WTC11 (cell line): Measurements from ENCODE around the gene ARF6. TPM values are rescaled to one million over a fixed set of nuclear protein-coding genes. Genes with fewer than 3 reads are reported as not detected.
"Not testable (repeated sequence)": the region's sequence is repeated elsewhere in the genome, so short reads cannot be mapped to it uniquely, and the experiment has no call there.

ENCODE experiments used
- ATAC-seq: fragments of 200-7000 bp; cut with Tn5 transposase; 2 replicates; pipeline ENCODE4 v1.10.0; 2021; ENCODE audit warnings: mild to moderate bottlenecking, moderate library complexity
- CTCF ChIA-PET: fragments of 300-600 bp; sonication (Branson Sonifier 250); formaldehyde crosslinking; loops from one replicate; lab custom pipeline; 2021; ENCODE audit warnings: antibody characterized with exemption; lab: Charles Lee
- POLR2A ChIA-PET: fragments of 350-600 bp; sonication (Branson Sonifier 250); formaldehyde crosslinking; loops from one replicate; lab custom pipeline; 2021; ENCODE audit warnings: antibody characterized with exemption; lab: Charles Lee
- DNase-seq: peaks from one replicate; pipeline ENCODE4 v3.0.0; 2021; ENCODE audit warnings: low spot score
- H3K27ac Mint-ChIP-seq: 2 replicates; pipeline ENCODE4 v1.8.0; 2021; ENCODE audit warnings: mixed read lengths
- H3K27me3 Mint-ChIP-seq: 2 replicates; pipeline ENCODE4 v1.8.0; 2021; ENCODE audit warnings: low read depth, mild to moderate bottlenecking, moderate library complexity, mixed read lengths
- H3K36me3 Mint-ChIP-seq: 2 replicates; pipeline ENCODE4 v1.8.0; 2021; ENCODE audit warnings: mixed read lengths
- H3K4me1 Mint-ChIP-seq: 2 replicates; pipeline ENCODE4 v1.8.0; 2022; ENCODE audit warnings: mixed read lengths
- H3K4me3 Mint-ChIP-seq: 2 replicates; pipeline ENCODE4 v1.8.0; 2021; ENCODE audit warnings: mild to moderate bottlenecking, moderate library complexity, mixed read lengths
- H3K9me3 Mint-ChIP-seq: 2 replicates; pipeline ENCODE4 v1.8.0; 2021; ENCODE audit warnings: mixed read lengths
- CBFB ChIP-seq: sonication (generic); formaldehyde crosslinking; IDR thresholded peaks from 2 replicates; pipeline ENCODE4 v1.8.1; 2022; ENCODE audit warnings: mild to moderate bottlenecking, low read depth, missing genetic modification reagents
- ETV6 ChIP-seq: sonication (generic); formaldehyde crosslinking; IDR thresholded peaks from 2 replicates; pipeline ENCODE4 v1.8.1; 2022; ENCODE audit warnings: mild to moderate bottlenecking, missing genetic modification reagents
- FOXJ3 ChIP-seq: sonication (generic); formaldehyde crosslinking; IDR thresholded peaks from 2 replicates; pipeline ENCODE4 v1.9.0; 2021; ENCODE audit warnings: missing genetic modification reagents, mild to moderate bottlenecking, borderline replicate concordance
- FOXP1 ChIP-seq: sonication (generic); formaldehyde crosslinking; IDR thresholded peaks from 2 replicates; pipeline ENCODE4 v1.8.0; 2022; ENCODE audit warnings: missing genetic modification reagents, mild to moderate bottlenecking, moderate library complexity, borderline replicate concordance
- GTF2I ChIP-seq: fragments of 250-450 bp; sonication (Bioruptor Pico); conservative IDR thresholded peaks from 2 replicates; pipeline ENCODE4 v1.4.0; 2021; ENCODE audit warnings: mild to moderate bottlenecking
- MYBL2 ChIP-seq: sonication (generic); formaldehyde crosslinking; IDR thresholded peaks from 2 replicates; pipeline ENCODE4 v1.8.1; 2023; ENCODE audit warnings: mild to moderate bottlenecking, moderate library complexity, missing genetic modification reagents
- NR1H2 ChIP-seq: sonication (generic); formaldehyde crosslinking; IDR thresholded peaks from 2 replicates; pipeline ENCODE4 v1.9.0; 2021; ENCODE audit warnings: mild to moderate bottlenecking, moderate library complexity, missing genetic modification reagents
- NR3C1 ChIP-seq: sonication (generic); formaldehyde crosslinking; conservative IDR thresholded peaks from 2 replicates; pipeline ENCODE4 v1.8.1; 2023; ENCODE audit warnings: low read depth, mild to moderate bottlenecking, missing genetic modification reagents
- OVOL2 ChIP-seq: fragments of 250-450 bp; sonication (Bioruptor Pico); IDR thresholded peaks from 2 replicates; pipeline ENCODE4 v1.9.0; 2021; ENCODE audit warnings: mild to moderate bottlenecking, borderline replicate concordance
- RELA ChIP-seq: sonication (generic); formaldehyde crosslinking; IDR thresholded peaks from 2 replicates; pipeline ENCODE4 v1.8.1; 2022; ENCODE audit warnings: missing genetic modification reagents, mild to moderate bottlenecking, borderline replicate concordance
- SOX15 ChIP-seq: fragments of 250-450 bp; sonication (Bioruptor Pico); IDR thresholded peaks from 2 replicates; pipeline ENCODE4 v1.9.0; 2021; ENCODE audit warnings: mild to moderate bottlenecking
- total RNA-seq: library from RNA; stranded (reverse); gene quantifications from 3 replicates; pipeline ENCODE4 v1.2.3, GENCODE V29; 2021
- TF ChIP-seq, protein P1 (sequence below): sonication (generic); formaldehyde crosslinking; IDR thresholded peaks from 2 replicates; pipeline ENCODE4 v1.8.1; 2022; ENCODE audit warnings: low read depth, missing genetic modification reagents, borderline replicate concordance
- TF ChIP-seq, protein P2 (sequence below): fragments of 250-450 bp; sonication (Bioruptor Pico); IDR thresholded peaks from 2 replicates; pipeline ENCODE4 v1.9.0; 2021; ENCODE audit warnings: mild to moderate bottlenecking
- TF ChIP-seq, protein P3 (sequence below): sonication (generic); formaldehyde crosslinking; IDR thresholded peaks from 2 replicates; pipeline ENCODE4 v1.8.0; 2023; ENCODE audit warnings: missing genetic modification reagents, mild to moderate bottlenecking, borderline replicate concordance
- TF ChIP-seq, protein P4 (sequence below): sonication (generic); formaldehyde crosslinking; IDR thresholded peaks from 2 replicates; pipeline ENCODE4 v1.8.0; 2022; ENCODE audit warnings: mild to moderate bottlenecking, missing genetic modification reagents
- TF ChIP-seq, protein P5 (sequence below): sonication (generic); formaldehyde crosslinking; IDR thresholded peaks from 2 replicates; pipeline ENCODE4 v1.8.0; 2022; ENCODE audit warnings: mild to moderate bottlenecking, missing genetic modification reagents
- TF ChIP-seq, protein P6 (sequence below): sonication (generic); formaldehyde crosslinking; IDR thresholded peaks from 2 replicates; pipeline ENCODE4 v1.8.0; 2022; ENCODE audit warnings: mild to moderate bottlenecking, missing genetic modification reagents
- TF ChIP-seq, protein P7 (sequence below): fragments of 250-450 bp; sonication (Bioruptor Pico); IDR thresholded peaks from 2 replicates; pipeline ENCODE4 v2.1.2; 2022; ENCODE audit warnings: mild to moderate bottlenecking, moderate library complexity

Gene ARF6
- total RNA-seq, 1 experiment from 2014 or later, result 55.9 TPM

DNA sequence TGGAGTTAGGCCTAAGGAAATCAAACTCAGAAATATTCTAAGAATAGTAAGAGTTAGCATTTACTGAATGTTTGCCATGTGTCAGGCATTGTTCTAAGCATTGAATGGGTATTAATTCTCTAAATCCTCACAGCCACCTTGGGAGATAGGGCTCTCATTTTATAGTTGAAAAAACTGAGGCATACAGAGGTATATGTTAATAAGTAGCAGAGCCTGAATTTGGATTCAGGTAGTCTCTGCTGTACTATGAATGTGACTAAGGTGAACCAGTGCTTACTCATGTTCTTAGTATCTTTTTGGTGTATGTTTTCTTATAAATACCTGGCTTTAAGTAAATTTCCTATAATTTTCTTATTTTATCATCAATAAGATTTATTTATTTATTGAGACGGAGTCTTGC, 8.1 kb downstream of the ARF6 start (continued):
- TF ChIP-seq, protein P1, sequence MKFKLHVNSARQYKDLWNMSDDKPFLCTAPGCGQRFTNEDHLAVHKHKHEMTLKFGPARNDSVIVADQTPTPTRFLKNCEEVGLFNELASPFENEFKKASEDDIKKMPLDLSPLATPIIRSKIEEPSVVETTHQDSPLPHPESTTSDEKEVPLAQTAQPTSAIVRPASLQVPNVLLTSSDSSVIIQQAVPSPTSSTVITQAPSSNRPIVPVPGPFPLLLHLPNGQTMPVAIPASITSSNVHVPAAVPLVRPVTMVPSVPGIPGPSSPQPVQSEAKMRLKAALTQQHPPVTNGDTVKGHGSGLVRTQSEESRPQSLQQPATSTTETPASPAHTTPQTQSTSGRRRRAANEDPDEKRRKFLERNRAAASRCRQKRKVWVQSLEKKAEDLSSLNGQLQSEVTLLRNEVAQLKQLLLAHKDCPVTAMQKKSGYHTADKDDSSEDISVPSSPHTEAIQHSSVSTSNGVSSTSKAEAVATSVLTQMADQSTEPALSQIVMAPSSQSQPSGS (CRISPR knock-in tag), result no peak
- TF ChIP-seq GTF2I (CRISPR knock-in tag), result no peak
- TF ChIP-seq, protein P2, sequence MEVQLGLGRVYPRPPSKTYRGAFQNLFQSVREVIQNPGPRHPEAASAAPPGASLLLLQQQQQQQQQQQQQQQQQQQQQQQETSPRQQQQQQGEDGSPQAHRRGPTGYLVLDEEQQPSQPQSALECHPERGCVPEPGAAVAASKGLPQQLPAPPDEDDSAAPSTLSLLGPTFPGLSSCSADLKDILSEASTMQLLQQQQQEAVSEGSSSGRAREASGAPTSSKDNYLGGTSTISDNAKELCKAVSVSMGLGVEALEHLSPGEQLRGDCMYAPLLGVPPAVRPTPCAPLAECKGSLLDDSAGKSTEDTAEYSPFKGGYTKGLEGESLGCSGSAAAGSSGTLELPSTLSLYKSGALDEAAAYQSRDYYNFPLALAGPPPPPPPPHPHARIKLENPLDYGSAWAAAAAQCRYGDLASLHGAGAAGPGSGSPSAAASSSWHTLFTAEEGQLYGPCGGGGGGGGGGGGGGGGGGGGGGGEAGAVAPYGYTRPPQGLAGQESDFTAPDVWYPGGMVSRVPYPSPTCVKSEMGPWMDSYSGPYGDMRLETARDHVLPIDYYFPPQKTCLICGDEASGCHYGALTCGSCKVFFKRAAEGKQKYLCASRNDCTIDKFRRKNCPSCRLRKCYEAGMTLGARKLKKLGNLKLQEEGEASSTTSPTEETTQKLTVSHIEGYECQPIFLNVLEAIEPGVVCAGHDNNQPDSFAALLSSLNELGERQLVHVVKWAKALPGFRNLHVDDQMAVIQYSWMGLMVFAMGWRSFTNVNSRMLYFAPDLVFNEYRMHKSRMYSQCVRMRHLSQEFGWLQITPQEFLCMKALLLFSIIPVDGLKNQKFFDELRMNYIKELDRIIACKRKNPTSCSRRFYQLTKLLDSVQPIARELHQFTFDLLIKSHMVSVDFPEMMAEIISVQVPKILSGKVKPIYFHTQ (CRISPR knock-in tag), result no peak
- TF ChIP-seq, protein P3, sequence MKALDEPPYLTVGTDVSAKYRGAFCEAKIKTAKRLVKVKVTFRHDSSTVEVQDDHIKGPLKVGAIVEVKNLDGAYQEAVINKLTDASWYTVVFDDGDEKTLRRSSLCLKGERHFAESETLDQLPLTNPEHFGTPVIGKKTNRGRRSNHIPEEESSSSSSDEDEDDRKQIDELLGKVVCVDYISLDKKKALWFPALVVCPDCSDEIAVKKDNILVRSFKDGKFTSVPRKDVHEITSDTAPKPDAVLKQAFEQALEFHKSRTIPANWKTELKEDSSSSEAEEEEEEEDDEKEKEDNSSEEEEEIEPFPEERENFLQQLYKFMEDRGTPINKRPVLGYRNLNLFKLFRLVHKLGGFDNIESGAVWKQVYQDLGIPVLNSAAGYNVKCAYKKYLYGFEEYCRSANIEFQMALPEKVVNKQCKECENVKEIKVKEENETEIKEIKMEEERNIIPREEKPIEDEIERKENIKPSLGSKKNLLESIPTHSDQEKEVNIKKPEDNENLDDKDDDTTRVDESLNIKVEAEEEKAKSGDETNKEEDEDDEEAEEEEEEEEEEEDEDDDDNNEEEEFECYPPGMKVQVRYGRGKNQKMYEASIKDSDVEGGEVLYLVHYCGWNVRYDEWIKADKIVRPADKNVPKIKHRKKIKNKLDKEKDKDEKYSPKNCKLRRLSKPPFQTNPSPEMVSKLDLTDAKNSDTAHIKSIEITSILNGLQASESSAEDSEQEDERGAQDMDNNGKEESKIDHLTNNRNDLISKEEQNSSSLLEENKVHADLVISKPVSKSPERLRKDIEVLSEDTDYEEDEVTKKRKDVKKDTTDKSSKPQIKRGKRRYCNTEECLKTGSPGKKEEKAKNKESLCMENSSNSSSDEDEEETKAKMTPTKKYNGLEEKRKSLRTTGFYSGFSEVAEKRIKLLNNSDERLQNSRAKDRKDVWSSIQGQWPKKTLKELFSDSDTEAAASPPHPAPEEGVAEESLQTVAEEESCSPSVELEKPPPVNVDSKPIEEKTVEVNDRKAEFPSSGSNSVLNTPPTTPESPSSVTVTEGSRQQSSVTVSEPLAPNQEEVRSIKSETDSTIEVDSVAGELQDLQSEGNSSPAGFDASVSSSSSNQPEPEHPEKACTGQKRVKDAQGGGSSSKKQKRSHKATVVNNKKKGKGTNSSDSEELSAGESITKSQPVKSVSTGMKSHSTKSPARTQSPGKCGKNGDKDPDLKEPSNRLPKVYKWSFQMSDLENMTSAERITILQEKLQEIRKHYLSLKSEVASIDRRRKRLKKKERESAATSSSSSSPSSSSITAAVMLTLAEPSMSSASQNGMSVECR (CRISPR knock-in tag), result no peak
- no peak for TF ChIP-seq NR3C1 (CRISPR knock-in tag)
- no peak for TF ChIP-seq OVOL2 (CRISPR knock-in tag)
- TF ChIP-seq FOXJ3 (CRISPR knock-in tag), result no peak
- TF ChIP-seq, protein P4, sequence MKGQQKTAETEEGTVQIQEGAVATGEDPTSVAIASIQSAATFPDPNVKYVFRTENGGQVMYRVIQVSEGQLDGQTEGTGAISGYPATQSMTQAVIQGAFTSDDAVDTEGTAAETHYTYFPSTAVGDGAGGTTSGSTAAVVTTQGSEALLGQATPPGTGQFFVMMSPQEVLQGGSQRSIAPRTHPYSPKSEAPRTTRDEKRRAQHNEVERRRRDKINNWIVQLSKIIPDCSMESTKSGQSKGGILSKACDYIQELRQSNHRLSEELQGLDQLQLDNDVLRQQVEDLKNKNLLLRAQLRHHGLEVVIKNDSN (CRISPR knock-in tag), result no peak
- TF ChIP-seq, protein P5, sequence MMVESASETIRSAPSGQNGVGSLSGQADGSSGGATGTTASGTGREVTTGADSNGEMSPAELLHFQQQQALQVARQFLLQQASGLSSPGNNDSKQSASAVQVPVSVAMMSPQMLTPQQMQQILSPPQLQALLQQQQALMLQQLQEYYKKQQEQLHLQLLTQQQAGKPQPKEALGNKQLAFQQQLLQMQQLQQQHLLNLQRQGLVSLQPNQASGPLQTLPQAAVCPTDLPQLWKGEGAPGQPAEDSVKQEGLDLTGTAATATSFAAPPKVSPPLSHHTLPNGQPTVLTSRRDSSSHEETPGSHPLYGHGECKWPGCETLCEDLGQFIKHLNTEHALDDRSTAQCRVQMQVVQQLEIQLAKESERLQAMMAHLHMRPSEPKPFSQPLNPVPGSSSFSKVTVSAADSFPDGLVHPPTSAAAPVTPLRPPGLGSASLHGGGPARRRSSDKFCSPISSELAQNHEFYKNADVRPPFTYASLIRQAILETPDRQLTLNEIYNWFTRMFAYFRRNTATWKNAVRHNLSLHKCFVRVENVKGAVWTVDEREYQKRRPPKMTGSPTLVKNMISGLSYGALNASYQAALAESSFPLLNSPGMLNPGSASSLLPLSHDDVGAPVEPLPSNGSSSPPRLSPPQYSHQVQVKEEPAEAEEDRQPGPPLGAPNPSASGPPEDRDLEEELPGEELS (CRISPR knock-in tag), result no peak

DNA sequence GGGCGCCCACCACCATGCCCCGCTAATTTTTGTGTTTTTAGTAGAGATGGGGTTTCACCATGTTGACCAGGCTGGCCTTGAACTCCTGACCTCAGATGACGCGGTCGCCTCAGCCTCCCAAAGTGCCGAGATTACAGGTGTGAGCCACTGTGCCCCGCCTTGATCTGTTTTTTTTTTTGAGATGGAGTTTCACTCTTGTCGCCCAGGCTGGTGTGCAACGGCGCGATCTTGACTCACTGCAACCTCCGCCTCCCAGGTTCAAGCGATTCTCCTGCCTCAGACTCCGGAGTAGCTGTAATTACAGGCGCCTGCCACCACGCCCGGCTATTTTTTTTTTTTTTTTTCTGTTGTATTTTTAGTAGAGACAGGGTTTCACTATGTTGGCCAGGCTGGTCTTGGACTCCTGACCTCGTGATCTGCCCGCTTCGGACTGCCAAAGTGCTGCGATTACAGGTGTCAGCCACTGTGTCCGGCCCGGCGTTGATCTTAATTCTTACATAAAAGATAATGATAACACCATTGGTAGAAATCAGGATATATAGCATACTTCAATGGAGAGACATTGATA, 9.9 kb downstream of the ARF6 start:
- ATAC-seq, H3K27me3 Mint-ChIP-seq, POLR2A ChIA-PET, H3K4me3 Mint-ChIP-seq, DNase-seq, H3K27ac Mint-ChIP-seq, H3K36me3 Mint-ChIP-seq, H3K9me3 Mint-ChIP-seq: not testable (repeated sequence)
- CTCF ChIA-PET, result interaction anchor here (0.6 to 0.8 kb wide), 3 partner anchors 23 to 35 kb away, joined by 3 to 5 read pairs (median 4); no protein-coding TSS in a partner anchor
- peaks cover 16% of the 10 kb centered on the region for H3K4me1 Mint-ChIP-seq

DNA sequence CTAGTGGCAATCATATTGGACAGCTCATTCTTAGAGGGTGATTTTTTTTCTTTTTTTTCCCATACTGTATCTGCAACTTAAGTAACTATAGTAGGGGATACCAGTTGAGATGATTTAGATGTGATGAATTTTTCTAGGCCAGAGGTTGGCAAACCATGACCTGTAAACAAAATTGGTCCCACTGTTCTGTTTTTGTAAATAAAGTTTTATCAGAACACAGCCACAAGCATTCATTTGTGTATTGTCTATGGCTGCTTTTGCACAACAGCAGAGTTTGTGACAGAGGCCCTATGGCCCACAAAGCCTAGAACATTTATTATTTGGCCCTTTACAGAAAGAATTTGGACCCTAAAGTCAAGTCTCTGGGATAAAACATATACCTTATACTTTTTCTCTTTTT, 11.4 kb downstream of the ARF6 start:
- POLR2A ChIA-PET, result no interaction called here
- H3K27ac Mint-ChIP-seq, result no peak overlapping the region
- TF ChIP-seq SOX15 (CRISPR knock-in tag) (no peak), MYBL2 (CRISPR knock-in tag) (no peak), NR1H2 (CRISPR knock-in tag) (no peak), ETV6 (CRISPR knock-in tag) (no peak), CBFB (CRISPR knock-in tag) (no peak), FOXP1 (CRISPR knock-in tag) (no peak), RELA (CRISPR knock-in tag) (no peak)
- TF ChIP-seq, protein P6, sequence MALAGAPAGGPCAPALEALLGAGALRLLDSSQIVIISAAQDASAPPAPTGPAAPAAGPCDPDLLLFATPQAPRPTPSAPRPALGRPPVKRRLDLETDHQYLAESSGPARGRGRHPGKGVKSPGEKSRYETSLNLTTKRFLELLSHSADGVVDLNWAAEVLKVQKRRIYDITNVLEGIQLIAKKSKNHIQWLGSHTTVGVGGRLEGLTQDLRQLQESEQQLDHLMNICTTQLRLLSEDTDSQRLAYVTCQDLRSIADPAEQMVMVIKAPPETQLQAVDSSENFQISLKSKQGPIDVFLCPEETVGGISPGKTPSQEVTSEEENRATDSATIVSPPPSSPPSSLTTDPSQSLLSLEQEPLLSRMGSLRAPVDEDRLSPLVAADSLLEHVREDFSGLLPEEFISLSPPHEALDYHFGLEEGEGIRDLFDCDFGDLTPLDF (CRISPR knock-in tag), result no peak
- TF ChIP-seq, protein P7, sequence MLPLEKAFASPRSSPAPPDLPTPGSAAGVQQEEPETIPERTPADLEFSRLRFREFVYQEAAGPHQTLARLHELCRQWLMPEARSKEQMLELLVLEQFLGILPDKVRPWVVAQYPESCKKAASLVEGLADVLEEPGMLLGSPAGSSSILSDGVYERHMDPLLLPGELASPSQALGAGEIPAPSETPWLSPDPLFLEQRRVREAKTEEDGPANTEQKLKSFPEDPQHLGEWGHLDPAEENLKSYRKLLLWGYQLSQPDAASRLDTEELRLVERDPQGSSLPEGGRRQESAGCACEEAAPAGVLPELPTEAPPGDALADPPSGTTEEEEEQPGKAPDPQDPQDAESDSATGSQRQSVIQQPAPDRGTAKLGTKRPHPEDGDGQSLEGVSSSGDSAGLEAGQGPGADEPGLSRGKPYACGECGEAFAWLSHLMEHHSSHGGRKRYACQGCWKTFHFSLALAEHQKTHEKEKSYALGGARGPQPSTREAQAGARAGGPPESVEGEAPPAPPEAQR (CRISPR knock-in tag), result no peak

More for the DNA sequence above, 11.4 kb downstream of the ARF6 start:
- CTCF ChIA-PET, result no interaction called here
- Mint-ChIP-seq H3K36me3 (no peaks in the 10 kb centered on the region), H3K27me3 (no peaks in the 10 kb centered on the region), H3K4me3 (no peak overlapping the region), H3K4me1 (peaks cover 14% of the 10 kb centered on the region), H3K9me3 (no peaks in the 10 kb centered on the region)
- DNase-seq (no peak), ATAC-seq (no peak)
